B cell (primary cell): ENCODE results near the gene TPK1. TPM values are rescaled to one million over a fixed set of nuclear protein-coding genes. Genes with fewer than 3 reads are reported as not detected.

Experiments
- ATAC-seq: fragments of 200-7000 bp; cut with Tn5 transposase; one replicate; pipeline ENCODE4 v1.10.0; 2021; ENCODE audit warnings: low read depth, mild to moderate bottlenecking, moderate number of reproducible peaks, moderate library complexity
- CTCF ChIA-PET: fragments of 350-600 bp; sonication (Branson Sonifier 250); formaldehyde crosslinking; loops from one replicate; lab custom pipeline; 2021; ENCODE audit warnings: antibody characterized with exemption, inconsistent platforms; lab: Charles Lee
- POLR2A ChIA-PET: fragments of 350-600 bp; sonication (Branson Sonifier 250); formaldehyde crosslinking; loops from one replicate; lab custom pipeline; 2021; ENCODE audit warnings: antibody characterized with exemption; lab: Charles Lee
- DNase-seq: peaks from one replicate; pipeline ENCODE4 v3.0.0; 2013
- H2AFZ ChIP-seq: 2 replicates; pipeline ENCODE4 v1.6.1; 2012; ENCODE audit warnings: mild to moderate bottlenecking, low read depth, low read length; ENCODE audit not compliant: insufficient read depth, poor library complexity, severe bottlenecking
- H3K27ac ChIP-seq, 2 donors: 1 replicate in 1 of 2; 2 replicates in 1 of 2; pipeline ENCODE4 v1.5.1; 2012 to 2013; ENCODE audit warnings: low read length in 2 of 2, mild to moderate bottlenecking in 2 of 2, moderate library complexity in 1 of 2
- H3K27me3 ChIP-seq, 4 experiments: fragments of 200-600 bp in 1 of 4; sonication (generic) in 1 of 4; replicated peaks in 1 of 4; 1 replicate in 2 of 4; 2 replicates in 2 of 4; pipeline versions ENCODE4 v1.6.1 to v1.7.0; 2013 to 2016; ENCODE audit warnings: low read length in 3 of 4, mild to moderate bottlenecking in 2 of 4, mixed read lengths in 1 of 4, moderate library complexity in 1 of 4; ENCODE audit not compliant: insufficient read depth in 4 of 4, control insufficient read depth in 3 of 4; ENCODE audit errors: control extremely low read depth in 1 of 4
- H3K36me3 ChIP-seq, 2 experiments: replicated peaks in 1 of 2; 1 replicate in 1 of 2; 2 replicates in 1 of 2; pipeline versions ENCODE4 v1.6.1 to v1.7.1; 2013; ENCODE audit warnings: low read length in 1 of 2; ENCODE audit not compliant: insufficient read depth in 2 of 2, control insufficient read depth in 1 of 2; ENCODE audit errors: control extremely low read depth in 1 of 2, extremely low read depth in 1 of 2
- H3K4me1 ChIP-seq, 2 donors: fragments of 200-600 bp in 1 of 2; sonication (generic) in 1 of 2; 1 replicate in 1 of 2; 2 replicates in 1 of 2; pipeline versions ENCODE4 v1.5.1 to v1.6.1; 2013 to 2017; ENCODE audit warnings: low read length in 2 of 2; ENCODE audit not compliant: control insufficient read depth in 2 of 2, insufficient read depth in 2 of 2
- H3K4me2 ChIP-seq: replicated peaks from 2 replicates; pipeline ENCODE3; 2012; ENCODE audit warnings: mild to moderate bottlenecking, low read depth, low read length; ENCODE audit not compliant: poor library complexity, severe bottlenecking
- H3K4me3 ChIP-seq, 5 experiments: fragments of 200-600 bp in 1 of 5; sonication (generic) in 1 of 5; 1 replicate in 3 of 5; 2 replicates in 2 of 5; pipeline versions ENCODE4 v1.5.1 to v1.7.0; 2011 to 2016; ENCODE audit warnings: low read length in 4 of 5, mild to moderate bottlenecking in 4 of 5, low read depth in 2 of 5, control low read depth in 1 of 5, moderate library complexity in 1 of 5; ENCODE audit not compliant: insufficient read depth in 1 of 5; ENCODE audit errors: control extremely low read depth in 1 of 5, extremely low read depth in 1 of 5
- H3K79me2 ChIP-seq: fragments of 200-600 bp; sonication (generic); one replicate; pipeline ENCODE4 v1.6.0; 2016; ENCODE audit warnings: low read length; ENCODE audit not compliant: control insufficient read depth, insufficient read depth
- H3K9ac ChIP-seq: fragments of 200-600 bp; sonication (generic); 2 replicates; pipeline ENCODE4 v1.6.1; 2017; ENCODE audit warnings: mild to moderate bottlenecking, low read length, moderate library complexity
- H3K9me3 ChIP-seq, 3 donors: one replicate each; pipeline versions ENCODE4 v1.6.1 to v1.7.1; 2013; ENCODE audit warnings: low read length in 2 of 3; ENCODE audit not compliant: control insufficient read depth in 2 of 3, insufficient read depth in 1 of 3; ENCODE audit errors: control extremely low read depth in 1 of 3
- H4K20me1 ChIP-seq: 2 replicates; pipeline ENCODE4 v1.6.0; 2012; ENCODE audit warnings: mild to moderate bottlenecking, low read length; ENCODE audit not compliant: insufficient read depth, control insufficient read depth, poor library complexity, severe bottlenecking
- H3K27ac Mint-ChIP-seq: one replicate; pipeline ENCODE4 v1.8.0; 2021; ENCODE audit warnings: mixed read lengths
- H3K27me3 Mint-ChIP-seq: one replicate; pipeline ENCODE4 v1.8.0; 2021; ENCODE audit warnings: mixed read lengths
- H3K4me1 Mint-ChIP-seq: one replicate; pipeline ENCODE4 v1.8.0; 2021; ENCODE audit warnings: mixed read lengths
- H3K4me3 Mint-ChIP-seq: one replicate; pipeline ENCODE4 v1.8.0; 2021; ENCODE audit warnings: mixed read lengths
- H3K9me3 Mint-ChIP-seq: one replicate; pipeline ENCODE4 v1.8.0; 2022; ENCODE audit warnings: mixed read lengths; ENCODE audit not compliant: insufficient read depth
- EZH2 ChIP-seq: IDR thresholded peaks from 2 replicates; pipeline ENCODE4 v1.6.1; 2012; ENCODE audit warnings: borderline replicate concordance, low read depth, mild to moderate bottlenecking, moderate library complexity, low read length; ENCODE audit not compliant: insufficient read depth, poor library complexity, severe bottlenecking
- WGBS: methylation state at CpG from one replicate; pipeline ENCODE4 v1.1.5; 2013; ENCODE audit warnings: missing lambda C conversion rate; ENCODE audit not compliant: insufficient coverage; 5-methylcytosine and 5-hydroxymethylcytosine counted together
- intact Hi-C: fragments of 100-400 bp; cut with micrococcal nuclease; formaldehyde crosslinking; loops from one replicate; pipeline ENCODE4 v1.10.0; 2022
- polyA plus RNA-seq: library from polyadenylated mRNA; depleted of rRNA; stranded (reverse); fragments of >200 nt; gene quantifications from 2 replicates; pipeline ENCODE4 v1.2.3, GENCODE V29; 2012
- total RNA-seq, 2 donors: library from RNA; stranded (reverse); fragments of 120-200 nt in 1 of 2; gene quantifications; 1 replicate in 1 of 2; 2 replicates in 1 of 2; pipeline versions ENCODE4 v1.2.3 to v1.2.4, GENCODE V29; 2013 to 2022
- TF ChIP-seq, protein P1 (sequence below): fragments of 200-600 bp; IDR thresholded peaks from one replicate; pipeline ENCODE4 v1.8.0; 2022; ENCODE audit warnings: antibody characterized with exemption, mild to moderate bottlenecking

TPK1 gene
- total and polyA plus RNA-seq, 2 donors (not counting 1 experiment from before 2014, with no cell fraction given): 13.7 to 26.4 TPM

DNA sequence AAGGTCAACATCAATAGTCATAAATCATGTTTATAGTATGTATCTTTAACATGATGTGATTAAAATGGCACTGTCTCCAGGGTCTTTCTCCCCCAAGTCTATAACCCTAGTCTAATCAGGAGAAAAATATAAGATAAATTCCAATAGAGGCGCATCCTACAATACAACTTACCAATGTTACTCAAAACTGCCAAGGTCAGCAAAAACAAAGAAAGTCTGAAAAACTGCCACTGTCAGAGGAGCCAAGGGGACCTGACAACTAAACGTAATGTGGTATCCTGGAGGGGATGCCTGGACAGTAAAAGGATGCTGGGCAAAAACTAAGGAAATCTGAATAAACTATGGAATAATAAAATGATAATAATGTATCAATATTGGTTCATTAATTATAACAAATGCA is 63.9 kb downstream of the TPK1 start:
- Mint-ChIP-seq H3K27me3 (no peaks in the 10 kb centered on the region), H3K4me3 (no peak overlapping the region), H3K27ac (no peak overlapping the region), H3K9me3 (no peaks in the 10 kb centered on the region), H3K4me1 (peaks cover 22% of the 10 kb centered on the region)
- peaks cover 7 to 8% of the 10 kb centered on the region in 2 donors for H3K4me1 ChIP-seq
- intact Hi-C loops: no loop called here
- no peak overlapping the region for H3K4me2 ChIP-seq
- POLR2A ChIA-PET: no interaction called here
- no peak for TF ChIP-seq EZH2
- TF ChIP-seq, protein P1, sequence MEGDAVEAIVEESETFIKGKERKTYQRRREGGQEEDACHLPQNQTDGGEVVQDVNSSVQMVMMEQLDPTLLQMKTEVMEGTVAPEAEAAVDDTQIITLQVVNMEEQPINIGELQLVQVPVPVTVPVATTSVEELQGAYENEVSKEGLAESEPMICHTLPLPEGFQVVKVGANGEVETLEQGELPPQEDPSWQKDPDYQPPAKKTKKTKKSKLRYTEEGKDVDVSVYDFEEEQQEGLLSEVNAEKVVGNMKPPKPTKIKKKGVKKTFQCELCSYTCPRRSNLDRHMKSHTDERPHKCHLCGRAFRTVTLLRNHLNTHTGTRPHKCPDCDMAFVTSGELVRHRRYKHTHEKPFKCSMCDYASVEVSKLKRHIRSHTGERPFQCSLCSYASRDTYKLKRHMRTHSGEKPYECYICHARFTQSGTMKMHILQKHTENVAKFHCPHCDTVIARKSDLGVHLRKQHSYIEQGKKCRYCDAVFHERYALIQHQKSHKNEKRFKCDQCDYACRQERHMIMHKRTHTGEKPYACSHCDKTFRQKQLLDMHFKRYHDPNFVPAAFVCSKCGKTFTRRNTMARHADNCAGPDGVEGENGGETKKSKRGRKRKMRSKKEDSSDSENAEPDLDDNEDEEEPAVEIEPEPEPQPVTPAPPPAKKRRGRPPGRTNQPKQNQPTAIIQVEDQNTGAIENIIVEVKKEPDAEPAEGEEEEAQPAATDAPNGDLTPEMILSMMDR: no peak
- no peaks in the 10 kb centered on the region for H3K79me2 ChIP-seq
- CTCF ChIA-PET: no interaction called here
- H3K36me3 ChIP-seq: no peaks in the 10 kb centered on the region
- H2AFZ ChIP-seq: no peak overlapping the region
- no peaks in the 10 kb centered on the region for H3K9me3 ChIP-seq
- H3K4me3 ChIP-seq: no peak overlapping the region
- ATAC-seq (no peak), DNase-seq (no peak)
- WGBS: 100% methylated on average over 1 of the region's 2 CpGs
- no peaks in the 10 kb centered on the region for H3K27me3 ChIP-seq
- H3K9ac ChIP-seq: no peak overlapping the region
- H4K20me1 ChIP-seq: no peaks in the 10 kb centered on the region
- H3K27ac ChIP-seq: no peak overlapping the region

- Histone ChIP-seq H3K4me3 (no peak overlapping the region), H2AFZ (no peak overlapping the region), H3K36me3 (no peaks in the 10 kb centered on the region), H3K9ac (no peak overlapping the region), H3K4me1 (peaks cover 7 to 8% of the 10 kb centered on the region in 2 donors), H3K4me2 (peak overlapping the region; percentile 0), H3K79me2 (no peaks in the 10 kb centered on the region), H3K27ac (no peak overlapping the region), H4K20me1 (no peaks in the 10 kb centered on the region), H3K9me3 (no peaks in the 10 kb centered on the region), H3K27me3 (no peaks in the 10 kb centered on the region)
- no peak for TF ChIP-seq EZH2
- TF ChIP-seq, protein P1: no peak
- DNase-seq: peak; percentile 9
- no CpG with 5 or more reads among the region's 2 CpGs for WGBS
- H3K27me3 Mint-ChIP-seq: no peaks in the 10 kb centered on the region
- no peak overlapping the region for H3K4me3 Mint-ChIP-seq
- peaks cover 19% of the 10 kb centered on the region for H3K4me1 Mint-ChIP-seq
- POLR2A ChIA-PET: no interaction called here
- CTCF ChIA-PET: no interaction called here
- H3K27ac Mint-ChIP-seq: no peak overlapping the region
- intact Hi-C loops: no loop called here
- no peaks in the 10 kb centered on the region for H3K9me3 Mint-ChIP-seq
- no peak for ATAC-seq
Measured at GRCh38 chr7:144771174-144771573, 64.7 kb downstream of the TPK1 start.
